SK-MEL-5 (cell line): Measurements from ENCODE around the gene LNX1. TPM values are rescaled to one million over a fixed set of nuclear protein-coding genes. Genes with fewer than 3 reads are reported as not detected.

Experiments used
- DNase-seq: peaks from one replicate; pipeline ENCODE4 v3.0.0-alpha.2; 2016; ENCODE audit warnings: low read depth, low spot score
- in situ Hi-C: cut with HindIII; loops from 2 replicates; pipeline ENCODE4 v1.10.0; 2016; ENCODE audit warnings: low sequenced_read_pairs, high pct_unique_total_duplicates, low pct_unique_long_range_greater_than_20kb
- total RNA-seq: library from RNA; depleted of rRNA; stranded (reverse); fragments of >200 nt; shearing (Covaris generic); gene quantifications from 2 replicates; pipeline ENCODE4 v1.2.3, GENCODE V29; 2014

The LNX1 gene
- total RNA-seq, 1 experiment from 2014 or later = 0.13 TPM

DNA sequence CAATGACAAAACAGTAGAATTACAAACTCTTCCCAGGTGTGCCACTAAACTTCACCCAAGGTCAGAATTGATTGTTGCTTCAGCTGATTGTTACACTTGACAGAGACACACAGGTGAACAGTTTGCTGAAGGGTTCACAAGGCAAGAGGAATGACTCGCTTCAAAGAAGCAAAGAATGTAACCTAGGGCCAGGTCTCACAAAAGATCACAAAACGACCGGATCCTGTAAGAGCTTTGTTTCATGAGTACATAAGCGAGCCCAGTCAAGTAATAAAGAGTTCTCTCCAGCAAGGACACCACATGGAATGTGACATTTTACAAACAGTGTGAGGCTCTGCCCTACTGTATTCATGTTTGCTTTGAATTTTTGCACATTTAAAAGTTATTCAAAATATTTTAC lies 9.1 kb downstream of the LNX1 start:
- DNase-seq = no peak
- in situ Hi-C loops = no loop called here

DNA sequence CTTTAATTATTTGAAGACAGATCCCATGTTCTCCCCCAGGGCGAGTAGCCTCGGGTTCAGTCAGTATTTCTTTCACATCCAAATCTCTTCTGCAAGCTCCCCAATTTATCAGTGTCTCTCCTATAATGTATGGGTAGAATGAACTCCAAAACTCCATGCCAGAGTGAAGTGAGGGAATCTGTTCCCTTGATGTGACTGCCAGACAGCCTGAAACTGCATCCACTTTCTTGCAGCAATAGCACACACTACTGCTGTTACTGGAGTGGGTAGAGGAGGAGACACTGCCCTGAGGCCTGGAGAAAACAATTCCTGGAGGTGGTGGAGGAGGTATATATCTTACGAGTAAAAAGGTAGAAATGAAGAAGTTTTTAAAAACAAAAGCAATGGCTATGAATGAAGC lies 11.0 kb downstream of the LNX1 start:
- DNase-seq = no peak
- in situ Hi-C loops = no loop called here

GRCh38 chr4:53579826-53580225 lies 11.5 kb downstream of the LNX1 start:
- in situ Hi-C loops = no loop called here
- no peak for DNase-seq

GRCh38 chr4:53576676-53577372 lies 14.5 kb downstream of the LNX1 start:
- no peak for DNase-seq
- in situ Hi-C loops = no loop called here

GRCh38 chr4:53576071-53576617 lies 15.1 kb downstream of the LNX1 start:
- in situ Hi-C loops = no loop called here
- DNase-seq = no peak

DNA sequence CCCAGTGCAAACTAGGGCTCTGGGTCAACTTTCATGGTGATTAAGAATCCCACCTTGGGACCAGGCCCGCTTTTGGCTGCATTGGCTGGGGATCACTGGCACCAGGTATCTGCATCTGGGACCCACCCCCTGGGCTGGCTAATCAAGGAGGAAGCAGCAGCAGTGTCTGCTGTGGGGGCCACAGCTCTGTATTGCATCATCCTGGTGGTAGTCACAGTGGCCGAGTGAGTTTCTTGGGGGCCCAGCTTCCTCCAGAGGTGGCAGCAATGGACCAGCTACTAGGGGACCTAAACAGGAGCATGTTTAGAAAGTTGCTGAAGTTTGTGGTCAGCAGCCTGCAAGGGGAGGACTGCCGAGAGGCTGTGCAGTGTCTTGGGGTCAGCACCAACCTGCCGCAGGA lies 15.7 kb downstream of the LNX1 start:
- DNase-seq = no peak
- in situ Hi-C loops = no loop called here

- in situ Hi-C loops = no loop called here
- no peak for DNase-seq
These were observed 16.8 kb downstream of the LNX1 start for GRCh38 chr4:53574528-53574927.

DNA sequence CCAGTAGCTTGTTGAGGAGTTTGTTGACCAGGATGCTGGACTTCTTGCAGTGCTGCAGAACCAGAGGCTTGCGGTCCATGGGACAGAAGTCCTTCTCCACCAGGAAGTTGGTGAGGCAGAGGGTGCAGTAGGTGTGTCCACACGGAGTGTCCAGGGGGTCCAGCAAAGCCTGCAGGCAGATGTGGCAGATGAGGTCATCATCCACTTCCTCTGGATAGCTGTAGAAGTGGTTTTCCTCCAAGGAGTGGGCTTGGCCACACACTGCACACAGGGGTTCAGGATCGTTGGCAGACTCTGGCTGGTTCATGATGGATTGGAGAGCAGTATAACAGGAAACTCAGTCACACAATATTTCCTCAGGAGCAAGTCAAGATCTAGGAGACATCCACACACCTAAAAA lies 17.6 kb downstream of the LNX1 start:
- DNase-seq = no peak
- in situ Hi-C loops = no loop called here

- in situ Hi-C loops = no loop called here
- no peak for DNase-seq
These were observed 18.7 kb downstream of the LNX1 start for GRCh38 chr4:53572600-53572994.

DNA sequence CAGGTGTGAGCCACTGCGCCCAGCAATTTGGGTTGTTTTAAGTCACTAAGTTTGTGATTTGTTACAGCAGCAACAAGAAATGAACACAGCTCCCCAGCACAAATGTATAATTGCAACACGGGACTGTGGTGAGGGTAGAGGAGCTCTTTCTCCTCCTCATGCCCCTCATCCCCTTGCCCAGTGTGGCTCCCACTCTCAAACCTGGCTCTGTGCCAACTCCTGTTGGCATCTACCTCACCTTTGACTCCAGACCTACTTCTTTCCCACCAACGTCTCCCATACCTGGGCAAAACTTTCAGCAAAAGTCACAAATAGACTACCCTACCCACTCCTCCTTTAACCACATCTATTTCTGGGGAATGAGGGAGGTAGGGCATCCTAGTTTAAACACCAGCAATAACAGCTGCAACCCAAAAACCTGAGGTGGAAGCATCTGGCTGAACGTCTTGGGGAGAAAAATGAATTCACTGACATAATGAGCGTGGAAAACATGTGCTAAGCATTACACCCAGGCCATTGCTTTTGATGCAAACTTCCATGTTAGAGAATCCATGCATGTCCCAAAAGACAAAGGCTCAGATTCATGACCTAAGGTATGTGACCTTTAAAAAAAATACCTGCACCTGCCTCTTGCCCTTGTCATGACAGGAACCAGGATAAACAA lies 19.2 kb downstream of the LNX1 start:
- no peak for DNase-seq
- in situ Hi-C loops = no loop called here

- no peak for DNase-seq
These were observed 27.5 kb downstream of the LNX1 start for GRCh38 chr4:53563824-53564223.

DNA sequence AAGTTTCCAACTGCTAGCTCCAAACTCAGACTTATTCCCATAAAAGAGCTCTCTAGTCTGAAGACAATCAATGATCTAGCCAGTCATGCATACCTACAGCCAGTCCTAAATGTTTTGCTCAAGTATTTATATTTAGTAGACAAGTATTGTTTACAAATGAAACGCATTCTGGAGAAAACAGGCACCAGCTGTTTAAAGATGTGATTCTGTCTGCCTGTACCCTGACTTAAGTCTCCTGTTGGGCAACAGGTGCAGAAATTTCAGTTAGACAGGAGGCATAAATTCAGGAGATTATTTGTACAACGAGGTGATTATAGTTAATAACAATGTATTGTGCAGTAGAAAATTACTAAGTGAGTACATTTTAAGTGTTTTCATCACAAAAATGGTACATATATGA lies 28.9 kb downstream of the LNX1 start:
- DNase-seq = no peak
- in situ Hi-C loops = no loop called here

More at GRCh38 chr4:53563824-53564223, 27.5 kb downstream of the LNX1 start:
- in situ Hi-C loops = no loop called here

- DNase-seq = no peak
These were observed 32.2 kb downstream of the LNX1 start for GRCh38 chr4:53559021-53559620.

GRCh38 chr4:53558065-53558801 lies 33.1 kb downstream of the LNX1 start:
- no peak for DNase-seq
- in situ Hi-C loops = no loop called here

More at GRCh38 chr4:53559021-53559620, 32.2 kb downstream of the LNX1 start:
- in situ Hi-C loops = no loop called here

DNA sequence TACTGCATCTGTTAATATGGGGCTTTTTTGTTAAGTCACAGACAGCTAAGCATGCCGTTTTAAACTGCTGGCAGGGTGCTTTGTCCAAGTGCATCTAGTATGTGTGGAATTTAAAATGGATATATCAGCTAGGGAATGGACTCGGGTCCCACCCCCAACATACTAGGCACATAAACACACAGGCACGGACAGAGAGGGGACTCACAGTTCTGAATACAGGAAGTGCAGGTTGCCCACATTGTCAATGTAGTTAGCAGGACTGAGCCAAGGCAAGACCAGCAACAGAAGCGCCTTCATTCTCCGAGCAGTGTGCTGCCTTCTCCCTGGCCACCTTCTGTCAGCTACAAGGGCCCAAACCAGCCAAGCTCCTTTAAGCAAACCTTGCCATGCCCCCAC lies 33.6 kb downstream of the LNX1 start:
- in situ Hi-C loops = no loop called here
- no peak for DNase-seq

- no peak for DNase-seq
- in situ Hi-C loops = no loop called here
These were observed 34.6 kb downstream of the LNX1 start for GRCh38 chr4:53556651-53557050.

GRCh38 chr4:53553486-53554210 lies 37.6 kb downstream of the LNX1 start:
- in situ Hi-C loops = no loop called here
- no peak for DNase-seq
